Fibroblast of lung (primary cell): ENCODE data around the gene IL17REL.

Experiments
- CTCF ChIP-seq, 2 donors: IDR thresholded peaks in 1 of 2; conservative IDR thresholded peaks in 1 of 2; 1 replicate in 1 of 2; 2 replicates in 1 of 2; pipeline ENCODE4 v1.5.1; 2011 to 2012; ENCODE audit warnings: low read length in 2 of 2, control low read depth in 1 of 2, inconsistent platforms in 1 of 2, low read depth in 1 of 2, mild to moderate bottlenecking in 1 of 2
- EZH2 ChIP-seq: IDR thresholded peaks from 2 replicates; pipeline ENCODE4 v1.5.1; 2012; ENCODE audit warnings: low read length, control low read depth, mild to moderate bottlenecking; ENCODE audit errors: missing control alignments

- TF ChIP-seq CTCF (conservative IDR thresholded peaks at IDR 0.05 in 1 of 2, IDR thresholded peaks at IDR 0.05 in 1 of 2; ENCODE audit: low read depth in 1 of 2, low read length in 2 of 2) = no peak
- no peak for TF ChIP-seq EZH2
Measured at GRCh38 chr22:49973018-49973961, 39.3 kb downstream of the IL17REL start.
